ENCODE results near the gene IGSF21. TPM values are rescaled to one million over a fixed set of nuclear protein-coding genes. Genes with fewer than 3 reads are reported as not detected.

IGSF21 gene
- total RNA-seq, 1 donor from 2014 or later, result 0.35 TPM

DNA sequence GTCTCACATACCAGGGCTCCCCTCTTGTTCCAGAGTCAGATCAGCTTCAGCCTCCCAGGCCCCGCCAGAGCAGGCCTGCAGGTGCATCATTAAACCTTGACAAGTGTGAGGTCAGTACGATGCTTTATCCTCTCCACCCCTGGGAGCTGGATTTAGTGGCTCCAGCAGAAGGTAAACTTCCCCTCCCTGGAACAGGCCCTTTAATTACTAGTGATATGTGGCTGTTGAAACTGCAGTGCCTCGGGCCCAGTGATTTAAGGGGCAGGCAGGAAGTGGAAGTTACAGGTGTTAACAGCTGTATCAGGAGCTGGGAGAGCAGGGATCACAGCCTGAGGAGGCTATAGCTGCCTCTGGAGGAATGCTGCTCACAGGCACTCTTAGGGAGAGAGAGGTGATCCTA, 240.8 kb downstream of the IGSF21 start:
- peaks cover 16% of the 10 kb centered on the region for H3K27me3 Mint-ChIP-seq (ENCODE audit: low read depth)

GRCh38 chr1:18350747-18351146, 243.1 kb downstream of the IGSF21 start:
- Mint-ChIP-seq H3K4me3 (no peak overlapping the region), H3K27me3 (ENCODE audit: low read depth) (peaks cover 32% of the 10 kb centered on the region), H3K27ac (ENCODE audit: unreplicated experiment) (no peak overlapping the region), H3K4me1 (no peaks in the 10 kb centered on the region), H3K9me3 (no peaks in the 10 kb centered on the region), H3K36me3 (ENCODE audit: low read depth) (no peaks in the 10 kb centered on the region)
- no peak for TF ChIP-seq CTCF (conservative IDR thresholded peaks at IDR 0.05)
- no peak for DNase-seq (ENCODE audit: low read depth, low spot score)

More for the DNA sequence above, 240.8 kb downstream of the IGSF21 start:
- H3K9me3 Mint-ChIP-seq, result no peaks in the 10 kb centered on the region
- no peak for DNase-seq (ENCODE audit: low read depth, low spot score)
- no peak overlapping the region for H3K4me3 Mint-ChIP-seq
- no peak overlapping the region for H3K27ac Mint-ChIP-seq (ENCODE audit: unreplicated experiment)
- TF ChIP-seq CTCF (conservative IDR thresholded peaks at IDR 0.05), result no peak
- no peaks in the 10 kb centered on the region for H3K36me3 Mint-ChIP-seq (ENCODE audit: low read depth)
- no peaks in the 10 kb centered on the region for H3K4me1 Mint-ChIP-seq

GRCh38 chr1:18351735-18352134, 244.1 kb downstream of the IGSF21 start:
- no peaks in the 10 kb centered on the region for H3K9me3 Mint-ChIP-seq
- no peaks in the 10 kb centered on the region for H3K4me1 Mint-ChIP-seq
- no peak overlapping the region for H3K27ac Mint-ChIP-seq (ENCODE audit: unreplicated experiment)
- peaks cover 40% of the 10 kb centered on the region for H3K27me3 Mint-ChIP-seq (ENCODE audit: low read depth)
- no peak overlapping the region for H3K4me3 Mint-ChIP-seq
- DNase-seq (ENCODE audit: low read depth, low spot score), result no peak
- TF ChIP-seq CTCF (conservative IDR thresholded peaks at IDR 0.05), result no peak
- no peaks in the 10 kb centered on the region for H3K36me3 Mint-ChIP-seq (ENCODE audit: low read depth)

- no peak overlapping the region for H3K4me3 Mint-ChIP-seq
- no peak for TF ChIP-seq CTCF (conservative IDR thresholded peaks at IDR 0.05)
- H3K27ac Mint-ChIP-seq (ENCODE audit: unreplicated experiment), result no peak overlapping the region
- no peaks in the 10 kb centered on the region for H3K36me3 Mint-ChIP-seq (ENCODE audit: low read depth)
- H3K4me1 Mint-ChIP-seq, result no peaks in the 10 kb centered on the region
- H3K27me3 Mint-ChIP-seq (ENCODE audit: low read depth), result peaks cover 50% of the 10 kb centered on the region
- no peak for DNase-seq (ENCODE audit: low read depth, low spot score)
- H3K9me3 Mint-ChIP-seq, result no peaks in the 10 kb centered on the region
Measured at GRCh38 chr1:18352636-18353265, 245.2 kb downstream of the IGSF21 start.

DNA sequence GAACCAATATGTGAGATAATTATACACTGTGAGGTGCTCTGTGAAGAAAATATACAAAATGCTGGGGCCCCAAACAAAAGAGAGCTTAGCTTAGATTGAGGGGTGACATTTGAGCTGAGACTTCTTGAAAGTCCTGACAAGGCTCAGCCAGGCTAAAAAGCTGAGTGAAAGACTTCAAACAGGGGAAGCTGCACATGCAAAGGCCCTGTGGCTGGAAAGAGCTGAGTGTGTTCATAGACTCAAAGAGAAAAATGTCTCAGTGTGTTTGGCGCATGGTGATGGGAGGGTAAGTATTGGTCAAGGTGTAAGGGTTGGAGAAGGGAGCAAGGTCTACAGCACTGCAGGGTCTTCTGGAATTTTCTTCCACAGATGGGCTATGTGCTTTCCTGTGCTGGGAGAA, 245.9 kb downstream of the IGSF21 start:
- no peak for TF ChIP-seq CTCF (conservative IDR thresholded peaks at IDR 0.05)
- H3K4me1 Mint-ChIP-seq, result no peaks in the 10 kb centered on the region
- DNase-seq (ENCODE audit: low read depth, low spot score), result no peak
- peaks cover 56% of the 10 kb centered on the region for H3K27me3 Mint-ChIP-seq (ENCODE audit: low read depth)
- no peaks in the 10 kb centered on the region for H3K9me3 Mint-ChIP-seq
- no peak overlapping the region for H3K4me3 Mint-ChIP-seq
- no peak overlapping the region for H3K27ac Mint-ChIP-seq (ENCODE audit: unreplicated experiment)
- no peaks in the 10 kb centered on the region for H3K36me3 Mint-ChIP-seq (ENCODE audit: low read depth)
